Esophagus squamous epithelium (tissue), 4 donors: ENCODE results near the gene SH3RF2.

Experiments
- POLR2A ChIP-seq, 4 donors: fragments of 450-650 bp; IDR thresholded peaks; one replicate each; pipeline ENCODE4 v1.6.1; 2017; ENCODE audit warnings: antibody characterized with exemption in 4 of 4, mild to moderate bottlenecking in 4 of 4, moderate library complexity in 3 of 4
- TF ChIP-seq, protein P1 (sequence below), 6 experiments: fragments of 450-650 bp in 4 of 6; fragments of 200-600 bp in 2 of 6; sonication (generic) in 2 of 6; IDR thresholded peaks; one replicate each; pipeline ENCODE4 v1.5.1; 2016 to 2019; ENCODE audit warnings: antibody characterized with exemption in 6 of 6, mild to moderate bottlenecking in 4 of 6, moderate library complexity in 4 of 6

DNA sequence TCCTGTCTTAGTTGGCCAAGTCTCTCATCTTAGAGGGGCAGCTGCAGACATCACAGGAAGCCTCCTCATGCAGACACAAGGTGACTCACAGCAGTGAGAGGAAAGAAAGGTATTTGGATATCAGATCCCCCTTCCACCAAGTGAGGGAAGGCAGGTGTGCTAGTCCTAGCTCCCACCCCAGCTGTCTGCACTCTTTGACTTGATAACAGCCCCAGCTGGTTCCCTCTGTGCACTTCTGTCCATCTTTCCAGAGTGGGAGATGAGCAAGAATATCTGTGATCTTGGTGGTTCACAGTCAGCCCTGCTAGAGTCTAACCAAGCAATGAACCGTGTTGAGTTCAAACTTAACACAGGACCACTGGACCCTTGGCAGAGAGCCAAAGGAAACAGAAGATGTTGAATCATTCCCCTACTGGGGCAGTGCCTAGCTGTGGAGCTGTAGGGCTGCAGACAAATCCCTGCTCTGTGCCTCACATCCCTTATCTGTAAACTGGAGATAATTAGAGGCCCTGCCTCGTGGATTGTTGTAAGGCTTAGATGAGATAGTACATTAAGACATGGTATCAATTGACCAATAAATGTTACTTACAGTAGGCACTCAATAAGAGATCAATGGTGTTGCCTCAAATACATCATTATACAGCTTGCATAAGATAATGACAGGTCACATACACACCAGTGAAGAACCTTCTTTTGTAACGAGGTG is 39.1 kb downstream of the SH3RF2 start:
- TF ChIP-seq, protein P1, sequence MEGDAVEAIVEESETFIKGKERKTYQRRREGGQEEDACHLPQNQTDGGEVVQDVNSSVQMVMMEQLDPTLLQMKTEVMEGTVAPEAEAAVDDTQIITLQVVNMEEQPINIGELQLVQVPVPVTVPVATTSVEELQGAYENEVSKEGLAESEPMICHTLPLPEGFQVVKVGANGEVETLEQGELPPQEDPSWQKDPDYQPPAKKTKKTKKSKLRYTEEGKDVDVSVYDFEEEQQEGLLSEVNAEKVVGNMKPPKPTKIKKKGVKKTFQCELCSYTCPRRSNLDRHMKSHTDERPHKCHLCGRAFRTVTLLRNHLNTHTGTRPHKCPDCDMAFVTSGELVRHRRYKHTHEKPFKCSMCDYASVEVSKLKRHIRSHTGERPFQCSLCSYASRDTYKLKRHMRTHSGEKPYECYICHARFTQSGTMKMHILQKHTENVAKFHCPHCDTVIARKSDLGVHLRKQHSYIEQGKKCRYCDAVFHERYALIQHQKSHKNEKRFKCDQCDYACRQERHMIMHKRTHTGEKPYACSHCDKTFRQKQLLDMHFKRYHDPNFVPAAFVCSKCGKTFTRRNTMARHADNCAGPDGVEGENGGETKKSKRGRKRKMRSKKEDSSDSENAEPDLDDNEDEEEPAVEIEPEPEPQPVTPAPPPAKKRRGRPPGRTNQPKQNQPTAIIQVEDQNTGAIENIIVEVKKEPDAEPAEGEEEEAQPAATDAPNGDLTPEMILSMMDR (IDR thresholded peaks at IDR 0.05), result no peak
- no peak for TF ChIP-seq POLR2A (IDR thresholded peaks at IDR 0.05)
